Type B pancreatic cell (in vitro differentiated cells): Measurements from ENCODE around the gene NOSTRIN. TPM values are rescaled to one million over a fixed set of nuclear protein-coding genes. Genes with fewer than 3 reads are reported as not detected.

Source experiments
- DNase-seq: peaks from one replicate; pipeline ENCODE4 v3.0.0; 2021; ENCODE audit warnings: mixed read lengths; ENCODE audit not compliant: unreplicated experiment; ENCODE audit errors: extremely low spot score
- H3K27ac Mint-ChIP-seq: 2 replicates; pipeline ENCODE4 v1.8.0; 2021; ENCODE audit warnings: mild to moderate bottlenecking, mixed read lengths
- H3K27me3 Mint-ChIP-seq: 2 replicates; pipeline ENCODE4 v1.8.0; 2021; ENCODE audit warnings: mixed read lengths
- H3K36me3 Mint-ChIP-seq: 2 replicates; pipeline ENCODE4 v1.8.0; 2021; ENCODE audit warnings: mixed read lengths
- H3K4me1 Mint-ChIP-seq: one replicate; pipeline ENCODE4 v1.8.0; 2021; ENCODE audit warnings: mixed read lengths; ENCODE audit not compliant: unreplicated experiment
- H3K4me3 Mint-ChIP-seq: 2 replicates; pipeline ENCODE4 v1.8.0; 2021; ENCODE audit warnings: mild to moderate bottlenecking, mixed read lengths
- H3K9me3 Mint-ChIP-seq: 2 replicates; pipeline ENCODE4 v1.8.0; 2021; ENCODE audit warnings: mixed read lengths
- total RNA-seq: library from RNA; stranded (reverse); gene quantifications from 2 replicates; pipeline ENCODE4 v1.2.1, GENCODE V29; 2021; ENCODE audit warnings: low replicate concordance
- TF ChIP-seq, protein P1 (sequence below): fragments of 200-600 bp; sonication (generic); conservative IDR thresholded peaks from 2 replicates; pipeline ENCODE4 v1.5.0; 2021; ENCODE audit warnings: antibody characterized with exemption, mild to moderate bottlenecking

NOSTRIN gene
- total RNA-seq, 1 donor from 2014 or later: 2.5 TPM

DNA sequence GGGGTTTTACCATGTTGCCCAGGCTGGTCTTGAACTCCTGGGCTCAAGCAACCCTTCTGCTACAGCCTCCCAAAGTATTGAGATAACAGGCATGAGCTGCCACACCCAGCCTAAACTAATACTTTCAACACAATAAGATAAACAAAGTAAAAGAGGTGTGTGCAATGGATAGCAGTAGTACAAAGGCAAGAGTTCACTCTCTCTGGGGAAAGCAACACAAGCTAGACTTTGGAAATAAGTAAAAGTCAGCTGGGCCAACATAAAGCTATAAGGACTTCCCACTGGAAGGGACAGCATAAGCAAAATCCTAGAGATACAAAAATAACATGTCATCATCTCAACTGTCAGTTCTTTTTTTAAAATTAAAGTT lies 5.2 kb upstream of the NOSTRIN start:
- Mint-ChIP-seq H3K4me1 (peaks cover 32% of the 10 kb centered on the region), H3K36me3 (no peaks in the 10 kb centered on the region), H3K9me3 (no peaks in the 10 kb centered on the region), H3K27me3 (no peaks in the 10 kb centered on the region), H3K27ac (no peak overlapping the region), H3K4me3 (no peak overlapping the region)
- TF ChIP-seq, protein P1, sequence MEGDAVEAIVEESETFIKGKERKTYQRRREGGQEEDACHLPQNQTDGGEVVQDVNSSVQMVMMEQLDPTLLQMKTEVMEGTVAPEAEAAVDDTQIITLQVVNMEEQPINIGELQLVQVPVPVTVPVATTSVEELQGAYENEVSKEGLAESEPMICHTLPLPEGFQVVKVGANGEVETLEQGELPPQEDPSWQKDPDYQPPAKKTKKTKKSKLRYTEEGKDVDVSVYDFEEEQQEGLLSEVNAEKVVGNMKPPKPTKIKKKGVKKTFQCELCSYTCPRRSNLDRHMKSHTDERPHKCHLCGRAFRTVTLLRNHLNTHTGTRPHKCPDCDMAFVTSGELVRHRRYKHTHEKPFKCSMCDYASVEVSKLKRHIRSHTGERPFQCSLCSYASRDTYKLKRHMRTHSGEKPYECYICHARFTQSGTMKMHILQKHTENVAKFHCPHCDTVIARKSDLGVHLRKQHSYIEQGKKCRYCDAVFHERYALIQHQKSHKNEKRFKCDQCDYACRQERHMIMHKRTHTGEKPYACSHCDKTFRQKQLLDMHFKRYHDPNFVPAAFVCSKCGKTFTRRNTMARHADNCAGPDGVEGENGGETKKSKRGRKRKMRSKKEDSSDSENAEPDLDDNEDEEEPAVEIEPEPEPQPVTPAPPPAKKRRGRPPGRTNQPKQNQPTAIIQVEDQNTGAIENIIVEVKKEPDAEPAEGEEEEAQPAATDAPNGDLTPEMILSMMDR: no peak
- no peak for DNase-seq

DNA sequence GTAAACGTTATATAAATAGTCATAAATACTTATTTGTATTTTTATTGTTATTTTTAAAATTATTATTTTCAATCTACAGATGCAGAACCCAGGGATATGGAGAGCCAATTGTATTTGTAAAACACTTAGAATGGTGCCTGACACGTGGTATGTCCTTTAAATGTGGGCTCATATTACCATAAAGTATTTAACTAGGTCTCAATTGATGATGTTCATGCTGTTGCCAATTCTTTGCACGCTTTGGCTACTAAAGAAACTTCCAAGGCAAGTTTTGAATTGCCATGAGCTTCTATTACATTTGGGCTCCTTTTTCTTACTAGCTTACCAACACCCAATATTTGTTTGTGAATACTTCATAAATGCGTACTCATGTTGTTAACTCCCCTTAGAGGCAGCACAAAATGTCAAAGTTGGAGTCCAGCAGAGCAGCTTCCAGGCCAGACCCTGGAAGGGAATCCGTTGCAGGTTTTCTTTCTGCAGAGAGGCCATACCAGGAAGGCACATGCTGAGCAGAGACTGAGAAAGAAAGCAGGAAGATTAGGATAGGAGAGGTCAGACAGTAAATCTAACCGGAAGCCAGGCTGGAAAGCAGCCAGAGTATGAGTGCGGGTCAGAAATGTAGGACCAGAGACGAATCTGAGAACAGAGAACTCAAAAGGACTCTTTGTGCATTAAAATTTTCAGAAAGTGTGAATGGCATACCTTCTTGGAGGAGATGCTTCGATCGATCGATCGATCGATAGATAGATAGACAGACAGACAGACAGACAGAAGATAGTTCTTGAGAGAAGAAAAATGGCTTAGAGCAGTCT lies 4.2 kb upstream of the NOSTRIN start:
- Mint-ChIP-seq H3K27me3 (no peaks in the 10 kb centered on the region), H3K36me3 (no peaks in the 10 kb centered on the region), H3K4me3 (no peak overlapping the region), H3K27ac (no peak overlapping the region), H3K9me3 (no peaks in the 10 kb centered on the region), H3K4me1 (peaks cover 40% of the 10 kb centered on the region)
- TF ChIP-seq, protein P1: no peak
- DNase-seq: no peak

DNA sequence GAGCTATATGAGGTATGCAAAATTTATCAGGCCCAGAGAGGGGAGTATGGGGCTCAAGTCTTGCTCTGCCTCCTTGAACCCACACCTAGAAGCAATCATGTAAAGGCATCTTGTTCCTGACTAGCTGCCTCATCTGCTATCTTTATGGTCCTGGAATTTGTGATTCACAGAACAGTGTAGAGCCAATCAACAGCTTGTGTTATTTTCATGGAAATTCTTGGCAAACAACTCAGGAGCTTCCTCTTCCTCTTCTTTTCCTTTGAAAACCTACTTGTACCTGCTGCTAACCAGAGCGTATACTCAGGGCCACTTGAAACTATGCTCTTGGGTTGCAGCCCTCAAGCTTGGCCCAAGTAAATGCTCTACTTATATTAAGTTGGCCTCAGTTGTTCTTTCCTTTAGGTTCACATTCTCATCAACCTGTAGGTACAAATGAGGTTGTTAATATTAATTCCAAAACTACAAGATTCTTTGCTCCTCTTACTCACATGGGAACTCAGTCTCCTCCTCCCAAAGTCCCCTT lies 3.5 kb upstream of the NOSTRIN start:
- H3K4me1 Mint-ChIP-seq: peaks cover 41% of the 10 kb centered on the region
- DNase-seq: no peak
- no peak overlapping the region for H3K27ac Mint-ChIP-seq
- TF ChIP-seq, protein P1: no peak
- no peak overlapping the region for H3K4me3 Mint-ChIP-seq
- no peaks in the 10 kb centered on the region for H3K36me3 Mint-ChIP-seq
- no peaks in the 10 kb centered on the region for H3K9me3 Mint-ChIP-seq
- no peaks in the 10 kb centered on the region for H3K27me3 Mint-ChIP-seq

DNA sequence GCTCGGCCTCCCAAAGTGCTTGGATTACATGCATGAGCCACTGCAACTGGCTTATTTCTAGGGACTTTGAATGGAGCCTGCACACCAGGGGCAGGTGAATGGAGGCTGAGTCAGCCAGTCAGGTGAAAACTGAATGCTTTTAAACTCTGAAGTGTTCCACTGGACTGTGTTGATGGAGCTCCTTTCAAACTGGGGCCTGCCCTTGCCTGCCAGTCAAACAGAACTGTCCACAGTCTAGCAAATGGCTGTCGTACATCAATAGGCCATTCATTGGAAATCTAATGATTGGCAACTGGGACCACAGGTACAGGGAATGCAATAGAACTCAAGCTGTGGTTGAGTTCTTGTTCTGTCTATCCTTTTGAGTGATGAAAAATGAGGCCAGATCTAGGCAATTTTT lies 966 bp upstream of the NOSTRIN start:
- peak overlapping the region; percentile 73 for H3K27ac Mint-ChIP-seq
- no peaks in the 10 kb centered on the region for H3K9me3 Mint-ChIP-seq
- no peak overlapping the region for H3K4me3 Mint-ChIP-seq
- TF ChIP-seq, protein P1: no peak
- no peaks in the 10 kb centered on the region for H3K27me3 Mint-ChIP-seq
- H3K4me1 Mint-ChIP-seq: peaks cover 38% of the 10 kb centered on the region
- no peak for DNase-seq
- no peaks in the 10 kb centered on the region for H3K36me3 Mint-ChIP-seq

DNA sequence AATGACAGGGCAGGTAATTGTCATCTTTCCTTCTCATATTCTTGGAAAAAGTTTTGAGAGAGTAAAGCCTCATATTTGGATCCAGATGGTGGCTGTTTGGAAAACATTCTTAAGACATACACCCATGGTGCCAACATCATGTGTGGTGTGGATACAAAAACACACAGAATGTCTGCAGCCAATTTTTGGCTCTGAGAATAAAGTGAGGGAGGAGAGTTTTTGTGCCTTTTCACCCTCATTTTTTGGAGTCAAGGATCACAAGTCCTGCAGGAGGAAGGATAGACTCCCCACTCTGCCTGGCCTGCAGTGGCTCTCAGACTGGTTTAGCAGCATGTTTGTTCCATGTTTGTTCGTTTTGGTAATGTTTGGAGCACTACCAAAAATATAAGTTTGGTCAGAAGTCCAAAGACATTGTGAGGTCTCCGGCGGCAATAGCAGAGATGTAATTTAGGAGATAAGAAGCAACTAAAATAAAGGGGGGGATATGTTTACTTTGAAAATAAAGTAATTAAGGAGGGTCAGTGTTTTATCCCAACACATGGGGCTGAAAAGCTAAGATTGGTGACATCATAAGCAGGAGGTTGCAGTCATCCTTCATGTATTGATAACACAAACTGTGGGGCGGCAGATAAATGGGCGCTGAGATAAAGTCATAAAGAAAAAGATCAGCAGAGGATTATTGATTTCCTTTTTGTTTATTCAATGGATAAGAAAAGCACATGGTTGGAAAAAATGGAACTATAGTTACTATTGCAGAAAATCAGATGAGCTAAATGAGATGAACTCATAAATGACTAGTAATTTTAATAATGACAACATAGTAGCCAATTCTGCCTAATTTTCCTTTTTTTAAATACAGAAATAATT lies 655 bp downstream of the NOSTRIN start:
- no peaks in the 10 kb centered on the region for H3K27me3 Mint-ChIP-seq
- no peaks in the 10 kb centered on the region for H3K9me3 Mint-ChIP-seq
- H3K36me3 Mint-ChIP-seq: no peaks in the 10 kb centered on the region
- TF ChIP-seq, protein P1: no peak
- peak overlapping the region; percentile 64 for H3K4me3 Mint-ChIP-seq
- DNase-seq: no peak
- H3K4me1 Mint-ChIP-seq: peaks cover 36% of the 10 kb centered on the region
- peak overlapping the region; percentile 73 for H3K27ac Mint-ChIP-seq
